ENCODE data around the gene SUGP1. TPM values are rescaled to one million over a fixed set of nuclear protein-coding genes. Genes with fewer than 3 reads are reported as not detected.

SUGP1 gene
- total RNA-seq, 4 donors from 2014 or later, result 28.4 to 37.6 (median 32.3) TPM

DNA sequence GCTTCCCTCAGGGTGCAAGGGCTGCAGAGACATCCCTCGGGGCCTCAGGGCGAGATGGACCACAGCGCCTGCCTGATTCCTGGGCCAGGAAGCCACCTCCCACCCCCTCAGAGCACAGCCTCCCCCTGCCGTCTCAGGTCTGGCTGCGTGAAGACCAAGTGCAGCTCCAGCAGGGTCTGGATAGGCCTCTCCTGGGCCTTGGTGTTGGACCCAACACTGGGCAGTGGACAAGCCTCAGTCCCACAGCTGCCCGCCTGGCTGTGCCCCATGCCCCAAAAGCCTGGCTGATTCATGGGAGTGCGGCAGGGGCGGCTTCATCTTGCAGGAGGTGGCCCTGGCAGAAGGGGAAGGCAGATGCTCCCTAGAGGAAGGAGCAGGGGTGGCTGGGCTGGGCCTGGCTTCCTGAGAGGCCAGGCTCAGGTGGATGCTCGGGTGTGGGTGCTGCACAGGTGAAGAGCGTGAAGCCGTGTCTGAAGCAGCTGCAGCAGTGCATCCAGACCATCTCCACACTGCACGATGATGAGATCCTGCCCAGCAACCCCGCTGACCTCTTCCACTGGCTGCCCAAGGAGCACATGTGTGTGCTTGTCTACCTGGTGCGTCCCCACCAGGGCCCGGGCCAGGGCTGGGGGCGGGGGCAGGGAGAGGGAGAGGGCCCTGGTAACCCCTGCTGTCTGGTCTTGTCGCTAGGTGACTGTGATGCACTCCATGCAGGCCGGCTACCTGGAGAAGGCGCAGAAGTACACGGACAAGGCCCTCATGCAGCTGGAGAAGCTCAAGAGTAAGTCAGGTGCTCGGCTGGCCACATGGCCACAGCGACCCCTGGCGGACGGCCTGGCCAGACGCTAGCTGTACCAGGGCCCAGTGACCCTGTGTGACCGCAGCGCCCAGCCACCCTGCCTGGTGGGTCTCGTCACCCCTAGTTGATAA, 22.0 kb upstream of the SUGP1 start:
- H3K4me3 ChIP-seq, result no peak overlapping the region
- H3K9me3 ChIP-seq, result no peaks in the 10 kb centered on the region
- peak in 3 of 4 experiments; percentile 67 to 83 (median 70) for TF ChIP-seq CTCF (IDR thresholded peaks at IDR 0.05)
- TF ChIP-seq EP300 (IDR thresholded peaks at IDR 0.05), result no peak
- H3K4me1 ChIP-seq, result no peaks in the 10 kb centered on the region
- WGBS, 2 donors (ENCODE audit: low coverage in 1 of 2), result 0 to 87% methylated on average over 1 to 3 of the region's 28 CpGs
- H3K36me3 ChIP-seq, result peaks cover 0 to 100% of the 10 kb centered on the region in 2 donors
- ATAC-seq, result peak; percentile 42
- no peak overlapping the region for H3K27ac ChIP-seq
- H3K27me3 ChIP-seq, result no peaks in the 10 kb centered on the region

DNA sequence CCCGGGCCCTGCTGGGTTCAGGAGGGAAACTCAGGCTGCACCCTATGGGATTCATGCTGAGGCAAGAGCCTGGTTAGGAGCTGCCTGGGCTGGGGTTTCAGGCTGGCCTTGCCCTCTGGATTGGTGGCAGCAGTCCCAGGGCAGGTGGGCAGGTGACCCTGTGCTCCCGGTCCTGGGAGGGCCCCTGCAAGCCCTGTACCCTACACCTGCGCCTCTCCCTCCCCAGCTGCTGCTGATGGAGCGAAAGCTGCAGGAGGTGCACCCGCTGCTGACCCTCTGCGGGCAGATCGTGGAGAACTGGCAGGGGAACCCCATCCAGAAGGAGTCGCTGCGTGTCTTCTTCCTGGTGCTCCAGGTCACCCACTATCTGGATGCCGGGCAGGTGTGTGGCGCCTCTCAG, 20.7 kb upstream of the SUGP1 start:
- peaks cover 0 to 100% of the 10 kb centered on the region in 2 donors for H3K36me3 ChIP-seq
- TF ChIP-seq CTCF (IDR thresholded peaks at IDR 0.05) (no peak), POLR2A (IDR thresholded peaks at IDR 0.05) (no peak), POLR2AphosphoS5 (IDR thresholded peaks at IDR 0.05) (no peak), EP300 (IDR thresholded peaks at IDR 0.05) (no peak)
- WGBS, 2 donors (ENCODE audit: low coverage in 1 of 2), result no CpG with 5 or more reads among the region's 11 CpGs

GRCh38 chr19:19338082-19338481, 17.8 kb upstream of the SUGP1 start:
- ATAC-seq, result no peak
- Histone ChIP-seq H3K27me3 (no peaks in the 10 kb centered on the region), H3K36me3 (peaks cover 0 to 100% of the 10 kb centered on the region in 2 donors), H3K4me3 (no peak overlapping the region), H3K27ac (no peak overlapping the region), H3K4me1 (no peaks in the 10 kb centered on the region), H3K9me3 (no peaks in the 10 kb centered on the region)
- 81% methylated on average over 3 of the region's 7 CpGs; no CpG with 5 or more reads in 1 of the 2 donors for WGBS, 2 donors (ENCODE audit: low coverage in 1 of 2)
- TF ChIP-seq EP300 (IDR thresholded peaks at IDR 0.05) (no peak), POLR2AphosphoS5 (IDR thresholded peaks at IDR 0.05) (no peak), POLR2A (IDR thresholded peaks at IDR 0.05) (no peak), CTCF (IDR thresholded peaks at IDR 0.05) (no peak)

More for the DNA sequence above, 20.7 kb upstream of the SUGP1 start:
- Histone ChIP-seq H3K27ac (no peak overlapping the region), H3K4me1 (no peaks in the 10 kb centered on the region), H3K27me3 (no peaks in the 10 kb centered on the region), H3K9me3 (no peaks in the 10 kb centered on the region), H3K4me3 (no peak overlapping the region)
- no peak for ATAC-seq

DNA sequence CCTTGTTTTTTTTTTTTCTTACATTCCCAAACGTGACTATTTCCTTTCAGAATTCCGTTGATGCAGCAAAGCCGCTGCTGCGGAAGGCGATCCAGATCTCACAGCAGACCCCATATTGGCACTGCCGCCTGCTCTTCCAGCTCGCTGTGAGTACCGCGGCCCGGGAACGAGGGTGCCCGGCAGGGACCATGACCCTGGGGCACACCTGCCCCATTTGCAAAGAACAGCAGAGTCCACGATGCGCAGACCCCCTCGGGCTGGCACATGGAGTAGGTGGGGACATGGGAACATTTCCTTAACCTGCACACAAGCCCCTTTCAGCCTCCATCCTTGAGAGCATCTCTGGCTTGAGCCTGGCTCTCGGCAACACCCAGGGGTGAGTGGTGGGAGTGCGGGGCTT, 16.8 kb upstream of the SUGP1 start:
- Histone ChIP-seq H3K27me3 (no peaks in the 10 kb centered on the region), H3K9me3 (no peaks in the 10 kb centered on the region), H3K4me1 (no peaks in the 10 kb centered on the region), H3K4me3 (no peak overlapping the region), H3K27ac (no peak overlapping the region), H3K36me3 (peaks cover 0 to 100% of the 10 kb centered on the region in 2 donors)
- TF ChIP-seq EP300 (IDR thresholded peaks at IDR 0.05) (no peak), POLR2AphosphoS5 (IDR thresholded peaks at IDR 0.05) (no peak), CTCF (IDR thresholded peaks at IDR 0.05) (no peak), POLR2A (IDR thresholded peaks at IDR 0.05) (no peak)
- WGBS, 2 donors (ENCODE audit: low coverage in 1 of 2), result 74 to 76% methylated on average over 5 to 10 of the region's 17 CpGs
- ATAC-seq, result no peak

DNA sequence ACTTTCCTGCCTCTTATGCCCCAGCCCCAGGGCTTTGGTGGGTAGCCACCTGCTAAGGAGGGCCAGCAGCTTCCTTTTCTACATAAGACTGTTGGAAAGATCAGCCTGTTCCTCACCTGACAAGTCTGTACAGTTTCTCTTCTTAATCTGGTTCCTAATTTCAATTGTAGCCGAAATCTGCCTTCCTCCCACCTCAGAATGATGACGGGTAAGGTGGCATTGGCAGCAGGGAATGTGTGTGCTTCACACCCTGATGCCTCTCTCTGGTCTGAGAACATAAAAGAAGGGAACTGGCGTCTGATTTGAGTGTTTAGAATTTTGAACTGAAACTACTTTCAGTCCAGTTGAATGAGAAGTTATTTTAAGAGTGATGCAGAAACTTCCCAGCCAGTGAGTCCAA, 16.3 kb upstream of the SUGP1 start:
- H3K36me3 ChIP-seq, result peaks cover 0 to 100% of the 10 kb centered on the region in 2 donors
- TF ChIP-seq POLR2A (IDR thresholded peaks at IDR 0.05) (no peak), CTCF (IDR thresholded peaks at IDR 0.05) (no peak), POLR2AphosphoS5 (IDR thresholded peaks at IDR 0.05) (no peak)
- ATAC-seq, result no peak

More for the DNA sequence above, 16.3 kb upstream of the SUGP1 start:
- Histone ChIP-seq H3K4me3 (no peak overlapping the region), H3K27me3 (no peaks in the 10 kb centered on the region), H3K4me1 (no peaks in the 10 kb centered on the region), H3K27ac (no peak overlapping the region), H3K9me3 (no peaks in the 10 kb centered on the region)
- 0 to 53% methylated on average over 1 to 3 of the region's 3 CpGs for WGBS, 2 donors (ENCODE audit: low coverage in 1 of 2)

All from gastroesophageal sphincter (tissue), 4 donors.